ENCODE measurements around the gene CRYZ.
"Not testable (repeated sequence)": the region's sequence is repeated elsewhere in the genome, so short reads cannot be mapped to it uniquely, and the experiment has no call there.

CRYZ gene, protein sequence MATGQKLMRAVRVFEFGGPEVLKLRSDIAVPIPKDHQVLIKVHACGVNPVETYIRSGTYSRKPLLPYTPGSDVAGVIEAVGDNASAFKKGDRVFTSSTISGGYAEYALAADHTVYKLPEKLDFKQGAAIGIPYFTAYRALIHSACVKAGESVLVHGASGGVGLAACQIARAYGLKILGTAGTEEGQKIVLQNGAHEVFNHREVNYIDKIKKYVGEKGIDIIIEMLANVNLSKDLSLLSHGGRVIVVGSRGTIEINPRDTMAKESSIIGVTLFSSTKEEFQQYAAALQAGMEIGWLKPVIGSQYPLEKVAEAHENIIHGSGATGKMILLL

DNA sequence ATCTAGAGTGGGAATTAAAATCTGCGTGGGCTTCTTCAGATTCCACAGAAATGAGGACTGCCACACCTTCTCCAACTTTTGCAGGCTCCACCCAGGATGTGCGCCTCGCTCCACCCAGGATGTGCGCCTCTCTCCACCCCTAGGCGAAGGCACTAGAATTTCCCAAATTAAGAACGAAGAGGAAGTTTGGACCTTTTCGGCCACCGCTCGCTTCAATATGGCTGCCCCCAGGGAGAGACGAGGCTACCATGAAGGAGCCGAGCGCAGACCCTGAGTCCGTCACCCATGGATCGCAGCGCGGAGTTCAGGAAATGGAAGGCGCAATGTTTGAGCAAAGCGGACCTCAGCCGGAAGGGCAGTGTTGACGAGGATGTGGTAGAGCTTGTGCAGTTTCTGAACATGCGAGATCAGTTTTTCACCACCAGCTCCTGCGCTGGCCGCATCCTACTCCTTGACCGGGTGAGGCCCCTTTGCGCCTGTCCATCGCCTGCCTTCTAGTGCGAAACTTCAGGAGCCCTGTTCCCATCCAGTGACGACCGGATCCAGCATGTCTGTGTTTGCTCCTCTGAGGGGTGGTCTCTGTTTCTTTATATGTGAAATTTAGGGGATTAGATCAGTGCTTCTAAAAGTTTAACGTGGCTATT lies at the start of gene CRYZ, which contains the start of gene TYW3:
TSS of gene CRYZ (minus strand) at position 91 of the 644 bp plus-strand sequence. CDS start 8,229 bp downstream, outside the sequence.
TSS of gene TYW3 (plus strand) at position 193 of the 644 bp plus-strand sequence. CDS start at position 286, 93 bp downstream.
- no peaks in the 10 kb centered on the region for H3K27me3 Mint-ChIP-seq (ENCODE audit: low read depth)
- peak; percentile 82 for DNase-seq (ENCODE audit: low spot score)
- peaks cover 31% of the 10 kb centered on the region for H3K4me1 Mint-ChIP-seq (ENCODE audit: low read depth)
- H3K4me3 Mint-ChIP-seq = peak within 1 kb of the TSS; percentile 91
- H3K27ac Mint-ChIP-seq = peak within 1 kb of the TSS; percentile 98
- H3K9me3 Mint-ChIP-seq = no peaks in the 10 kb centered on the region
- H3K36me3 Mint-ChIP-seq (ENCODE audit: low read depth) = peaks cover 13% of the 10 kb centered on the region

DNA sequence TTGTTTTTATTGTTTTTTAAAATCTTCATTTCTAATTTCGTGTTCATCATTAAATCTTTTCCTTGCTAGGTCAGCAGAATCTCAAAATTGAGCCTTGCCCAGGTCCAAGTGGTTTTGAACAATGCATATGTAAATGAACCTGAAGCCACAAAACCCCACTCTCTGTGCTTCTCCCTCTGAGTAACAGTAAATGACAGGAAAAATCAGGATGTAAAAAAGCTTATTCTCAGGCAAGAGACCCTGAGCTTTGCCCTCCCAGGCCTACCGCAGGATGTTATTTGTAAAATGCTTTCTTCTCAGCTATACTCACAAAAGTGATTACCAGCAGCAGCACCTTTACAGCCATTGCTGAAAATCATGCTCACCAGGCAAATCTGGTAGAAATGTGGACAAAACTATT lies 47.7 kb upstream of the CRYZ start:
- Mint-ChIP-seq H3K36me3 (ENCODE audit: low read depth) (no peaks in the 10 kb centered on the region), H3K4me1 (ENCODE audit: low read depth) (no peaks in the 10 kb centered on the region), H3K4me3 (no peak overlapping the region), H3K27ac (no peak overlapping the region), H3K9me3 (no peaks in the 10 kb centered on the region), H3K27me3 (ENCODE audit: low read depth) (peaks cover 7% of the 10 kb centered on the region)
- no peak for DNase-seq (ENCODE audit: low spot score)

DNA sequence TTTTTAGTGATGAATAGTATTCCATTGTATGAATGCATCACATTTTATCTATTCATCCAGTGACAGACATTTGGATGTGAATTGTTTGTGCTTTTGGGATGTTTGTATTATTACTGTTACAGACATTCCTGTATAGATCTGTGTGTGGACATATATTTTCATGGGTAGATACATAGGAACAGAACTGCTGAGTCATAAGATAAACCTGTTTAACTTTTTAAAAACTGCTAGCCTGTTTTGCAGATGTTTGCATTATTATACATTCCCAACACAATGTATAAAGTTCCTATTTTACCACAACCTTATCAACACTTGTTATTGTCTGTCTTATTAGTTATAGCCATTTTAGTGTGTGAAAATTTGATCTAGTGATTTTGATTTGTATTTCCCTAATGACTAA lies 46.9 kb upstream of the CRYZ start:
- Mint-ChIP-seq H3K4me1 (ENCODE audit: low read depth) (no peaks in the 10 kb centered on the region), H3K9me3 (no peaks in the 10 kb centered on the region), H3K27me3 (ENCODE audit: low read depth) (peaks cover 7% of the 10 kb centered on the region), H3K4me3 (no peak overlapping the region), H3K27ac (no peak overlapping the region), H3K36me3 (ENCODE audit: low read depth) (no peaks in the 10 kb centered on the region)
- no peak for DNase-seq (ENCODE audit: low spot score)

DNA sequence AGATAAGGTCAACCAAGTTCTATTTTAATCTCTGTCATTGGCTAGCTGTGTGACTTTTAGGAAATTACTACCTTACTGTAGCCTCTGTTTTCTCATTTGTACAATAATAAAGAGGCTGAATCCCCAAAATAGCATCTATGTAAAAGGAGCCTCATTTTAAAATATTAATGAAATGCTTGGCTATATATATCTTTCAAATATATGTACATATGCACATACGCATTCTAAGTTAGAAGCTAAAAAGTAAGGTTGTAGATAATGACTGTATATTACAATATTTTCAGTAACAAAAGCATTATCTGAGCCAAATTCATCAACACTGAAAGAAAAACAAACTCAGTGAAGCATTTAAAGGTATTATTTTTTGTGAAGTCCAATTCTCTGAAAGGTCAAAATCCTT lies 44.7 kb upstream of the CRYZ start:
- Mint-ChIP-seq H3K27me3 (ENCODE audit: low read depth) (peaks cover 12% of the 10 kb centered on the region), H3K4me3 (no peak overlapping the region), H3K36me3 (ENCODE audit: low read depth) (no peaks in the 10 kb centered on the region), H3K4me1 (ENCODE audit: low read depth) (no peaks in the 10 kb centered on the region), H3K9me3 (no peaks in the 10 kb centered on the region), H3K27ac (no peak overlapping the region)
- DNase-seq (ENCODE audit: low spot score) = no peak

DNA sequence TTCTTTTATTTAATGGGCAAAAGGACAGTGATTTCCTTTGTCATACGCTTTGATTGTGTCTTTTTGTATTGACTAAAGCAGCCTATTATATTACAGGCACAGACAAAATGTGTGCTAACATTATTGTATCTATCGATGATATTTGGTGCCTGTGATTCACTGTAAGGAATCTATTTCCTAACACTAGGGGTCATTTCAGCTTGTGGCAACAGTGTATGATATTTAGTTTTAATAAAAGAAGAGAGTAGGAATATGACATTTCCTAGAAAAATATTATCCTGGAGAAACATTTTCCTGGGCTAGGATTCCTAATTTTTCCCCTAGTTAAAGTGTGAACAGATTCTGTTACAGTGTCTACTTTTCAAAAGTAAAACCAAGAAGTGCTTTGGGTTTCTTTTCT lies 42.9 kb upstream of the CRYZ start:
- no peak for DNase-seq (ENCODE audit: low spot score)
- H3K36me3 Mint-ChIP-seq (ENCODE audit: low read depth) = no peaks in the 10 kb centered on the region
- H3K9me3 Mint-ChIP-seq = no peaks in the 10 kb centered on the region
- H3K27ac Mint-ChIP-seq = no peak overlapping the region
- H3K27me3 Mint-ChIP-seq (ENCODE audit: low read depth) = peaks cover 12% of the 10 kb centered on the region
- H3K4me3 Mint-ChIP-seq = no peak overlapping the region
- H3K4me1 Mint-ChIP-seq (ENCODE audit: low read depth) = no peaks in the 10 kb centered on the region

DNA sequence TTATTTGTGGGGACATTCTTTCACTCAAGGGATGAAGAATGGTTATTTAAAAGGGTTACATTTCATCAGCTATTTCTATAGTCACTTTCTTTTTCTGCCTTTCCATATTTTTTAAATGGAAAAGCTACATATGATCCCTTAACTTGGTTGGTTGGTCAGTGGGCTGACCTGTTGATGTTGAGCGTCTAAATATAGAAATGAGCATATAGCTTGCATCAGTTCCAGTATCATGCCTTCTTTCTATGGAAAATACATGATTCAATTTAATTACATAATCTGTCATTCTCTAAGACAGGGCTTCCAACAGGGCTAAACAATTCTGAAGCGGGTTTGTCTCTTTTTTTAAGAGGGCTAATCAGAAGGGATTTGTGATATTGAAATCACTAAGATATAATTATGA lies 40.7 kb upstream of the CRYZ start:
- no peak for DNase-seq (ENCODE audit: low spot score)
- no peaks in the 10 kb centered on the region for H3K9me3 Mint-ChIP-seq
- no peaks in the 10 kb centered on the region for H3K4me1 Mint-ChIP-seq (ENCODE audit: low read depth)
- H3K4me3 Mint-ChIP-seq = no peak overlapping the region
- H3K36me3 Mint-ChIP-seq (ENCODE audit: low read depth) = no peaks in the 10 kb centered on the region
- H3K27ac Mint-ChIP-seq = no peak overlapping the region
- H3K27me3 Mint-ChIP-seq (ENCODE audit: low read depth) = peaks cover 10% of the 10 kb centered on the region

DNA sequence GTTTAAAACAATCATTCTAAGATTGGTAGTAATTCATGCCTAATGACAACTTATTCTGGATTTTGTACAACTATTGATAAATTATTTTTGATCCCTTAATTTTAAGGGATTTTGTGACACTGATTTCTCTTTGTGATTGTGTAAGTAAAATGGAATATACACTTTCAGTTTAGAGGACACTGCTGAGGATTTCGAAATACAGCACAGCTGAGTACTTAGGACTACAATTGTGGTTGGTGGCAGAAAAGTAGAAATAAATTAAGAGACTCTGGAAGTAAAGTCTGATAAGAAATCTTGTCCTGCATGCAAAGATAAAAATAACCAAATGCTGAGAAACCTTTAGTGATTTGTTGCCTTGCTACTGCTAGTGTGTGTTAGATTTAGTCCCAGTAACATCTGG lies 40.1 kb upstream of the CRYZ start:
- Mint-ChIP-seq H3K4me3 (no peak overlapping the region), H3K27me3 (ENCODE audit: low read depth) (peaks cover 5% of the 10 kb centered on the region), H3K27ac (no peak overlapping the region), H3K4me1 (ENCODE audit: low read depth) (no peaks in the 10 kb centered on the region), H3K9me3 (no peaks in the 10 kb centered on the region), H3K36me3 (ENCODE audit: low read depth) (no peaks in the 10 kb centered on the region)
- DNase-seq (ENCODE audit: low spot score) = no peak

DNA sequence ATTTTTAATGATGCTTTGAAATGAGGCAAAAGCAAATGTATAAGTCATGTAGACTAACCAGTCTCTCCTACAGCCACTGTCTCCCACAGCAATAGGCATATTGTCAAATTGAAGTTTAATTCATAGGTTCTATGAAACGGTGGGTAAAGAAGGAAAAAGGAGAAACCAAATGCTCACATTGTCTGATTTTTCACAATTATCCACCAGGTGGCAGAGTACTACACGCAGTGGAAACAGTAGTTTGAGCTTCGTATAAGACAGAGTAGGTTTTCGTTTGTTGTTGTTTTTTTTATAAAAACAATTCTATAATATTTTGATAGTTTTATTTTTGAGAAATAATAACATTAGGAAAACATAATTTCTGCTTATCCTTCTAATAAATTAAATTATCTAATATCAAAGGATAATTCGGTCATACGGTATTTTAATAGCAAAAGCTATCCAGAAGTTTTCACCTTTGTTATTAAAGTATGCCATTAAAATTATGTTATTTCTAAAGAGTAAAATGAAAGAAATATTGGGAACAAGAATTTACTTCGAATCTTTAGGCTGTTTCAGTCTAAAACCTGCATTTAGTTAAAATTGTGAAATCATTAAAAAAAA lies 39.2 kb upstream of the CRYZ start:
- H3K9me3 Mint-ChIP-seq = no peaks in the 10 kb centered on the region
- no peak overlapping the region for H3K4me3 Mint-ChIP-seq
- H3K36me3 Mint-ChIP-seq (ENCODE audit: low read depth) = no peaks in the 10 kb centered on the region
- H3K27me3 Mint-ChIP-seq (ENCODE audit: low read depth) = peaks cover 5% of the 10 kb centered on the region
- no peak overlapping the region for H3K27ac Mint-ChIP-seq
- no peaks in the 10 kb centered on the region for H3K4me1 Mint-ChIP-seq (ENCODE audit: low read depth)
- no peak for DNase-seq (ENCODE audit: low spot score)

DNA sequence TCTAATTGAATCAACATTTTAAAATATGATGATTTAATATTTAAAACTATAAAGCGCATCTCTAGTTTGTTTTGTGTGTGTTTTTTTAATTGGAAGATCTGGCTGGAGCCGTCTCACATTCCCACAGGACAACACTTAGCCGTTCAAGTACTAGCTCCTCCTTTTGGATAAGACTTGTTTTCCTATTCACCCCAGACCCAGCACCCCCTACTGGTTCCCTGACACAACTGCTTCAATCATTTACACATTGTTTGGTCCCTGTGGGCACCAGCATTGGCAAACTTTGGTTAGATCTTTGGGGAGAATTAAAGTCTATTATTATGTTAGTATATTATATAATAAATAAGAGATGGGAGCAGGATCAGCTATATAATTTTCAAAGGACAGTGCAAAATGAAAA lies 34.6 kb upstream of the CRYZ start:
- H3K4me1 Mint-ChIP-seq (ENCODE audit: low read depth) = peaks cover 4% of the 10 kb centered on the region
- H3K27ac Mint-ChIP-seq = no peak overlapping the region
- DNase-seq (ENCODE audit: low spot score) = no peak
- no peak overlapping the region for H3K4me3 Mint-ChIP-seq
- no peaks in the 10 kb centered on the region for H3K9me3 Mint-ChIP-seq
- no peaks in the 10 kb centered on the region for H3K27me3 Mint-ChIP-seq (ENCODE audit: low read depth)
- H3K36me3 Mint-ChIP-seq (ENCODE audit: low read depth) = peaks cover 10% of the 10 kb centered on the region

DNA sequence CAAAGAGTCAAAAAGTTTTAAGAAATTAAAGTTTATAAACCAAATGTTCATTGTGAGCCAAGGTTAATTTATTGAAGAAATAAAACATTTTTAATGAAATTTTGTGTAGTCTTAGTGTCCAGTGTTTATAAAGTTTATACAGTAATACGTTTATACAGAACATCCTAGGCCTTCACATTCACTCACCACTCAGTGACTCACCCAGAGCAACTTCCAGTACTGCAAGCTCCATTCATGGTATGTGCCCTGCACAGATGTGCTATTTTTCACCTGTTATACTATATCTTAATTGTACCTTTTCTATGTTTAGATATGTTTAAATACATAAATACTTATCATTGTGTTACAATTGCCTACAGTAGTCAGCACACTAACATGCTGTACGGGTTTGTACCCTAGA lies 33.7 kb upstream of the CRYZ start:
- no peaks in the 10 kb centered on the region for H3K9me3 Mint-ChIP-seq
- peaks cover 4% of the 10 kb centered on the region for H3K4me1 Mint-ChIP-seq (ENCODE audit: low read depth)
- no peak overlapping the region for H3K27ac Mint-ChIP-seq
- H3K4me3 Mint-ChIP-seq = no peak overlapping the region
- no peaks in the 10 kb centered on the region for H3K27me3 Mint-ChIP-seq (ENCODE audit: low read depth)
- DNase-seq (ENCODE audit: low spot score) = no peak
- H3K36me3 Mint-ChIP-seq (ENCODE audit: low read depth) = peaks cover 15% of the 10 kb centered on the region

DNA sequence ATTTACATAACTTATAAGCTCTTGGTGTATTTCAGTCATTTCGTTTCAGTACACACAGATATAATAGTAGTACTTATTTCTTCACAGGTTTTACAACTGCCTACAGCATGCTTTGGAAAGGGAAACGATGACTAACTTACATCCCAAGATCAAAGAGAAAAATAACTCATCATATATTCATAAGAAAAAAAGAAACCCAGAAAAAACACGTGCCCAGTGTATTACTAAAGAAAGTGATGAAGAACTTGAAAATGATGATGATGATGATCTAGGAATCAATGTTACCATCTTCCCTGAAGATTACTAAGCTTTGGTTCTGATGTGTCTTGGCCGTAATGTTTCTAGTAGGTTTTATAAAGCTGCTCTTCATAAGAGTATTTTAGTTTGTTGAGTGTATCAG lies 31.0 kb upstream of the CRYZ start:
- no peak for DNase-seq (ENCODE audit: low spot score)
- H3K9me3 Mint-ChIP-seq = no peaks in the 10 kb centered on the region
- peaks cover 4% of the 10 kb centered on the region for H3K4me1 Mint-ChIP-seq (ENCODE audit: low read depth)
- H3K4me3 Mint-ChIP-seq = no peak overlapping the region
- no peak overlapping the region for H3K27ac Mint-ChIP-seq
- peaks cover 36% of the 10 kb centered on the region for H3K36me3 Mint-ChIP-seq (ENCODE audit: low read depth)
- H3K27me3 Mint-ChIP-seq (ENCODE audit: low read depth) = no peaks in the 10 kb centered on the region

DNA sequence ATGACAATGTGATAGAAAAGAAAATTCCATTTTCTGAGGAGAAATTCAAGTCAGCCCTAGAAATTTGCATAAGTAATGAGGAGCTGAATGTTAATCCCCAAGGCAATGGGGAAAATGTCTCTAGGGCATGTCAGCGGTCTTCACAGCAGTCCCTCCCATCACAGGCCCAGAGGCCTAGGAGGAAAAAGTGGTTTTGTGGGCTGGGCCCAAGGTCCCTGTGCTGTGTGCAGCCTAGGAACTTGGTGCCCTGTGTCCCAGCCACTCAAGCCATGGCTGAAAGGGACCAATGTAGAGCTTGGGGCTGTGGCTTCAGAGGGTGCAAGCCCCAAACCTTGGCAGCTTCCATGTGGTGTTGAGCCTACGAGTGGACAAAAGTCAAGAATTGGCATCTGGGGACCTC lies 23.8 kb upstream of the CRYZ start:
- not testable (repeated sequence) for DNase-seq (ENCODE audit: low spot score); H3K4me1 Mint-ChIP-seq (ENCODE audit: low read depth); H3K27me3 Mint-ChIP-seq (ENCODE audit: low read depth); H3K27ac Mint-ChIP-seq; H3K4me3 Mint-ChIP-seq
- H3K9me3 Mint-ChIP-seq = peaks cover 20% of the 10 kb centered on the region
- H3K36me3 Mint-ChIP-seq (ENCODE audit: low read depth) = peaks cover 79% of the 10 kb centered on the region

DNA sequence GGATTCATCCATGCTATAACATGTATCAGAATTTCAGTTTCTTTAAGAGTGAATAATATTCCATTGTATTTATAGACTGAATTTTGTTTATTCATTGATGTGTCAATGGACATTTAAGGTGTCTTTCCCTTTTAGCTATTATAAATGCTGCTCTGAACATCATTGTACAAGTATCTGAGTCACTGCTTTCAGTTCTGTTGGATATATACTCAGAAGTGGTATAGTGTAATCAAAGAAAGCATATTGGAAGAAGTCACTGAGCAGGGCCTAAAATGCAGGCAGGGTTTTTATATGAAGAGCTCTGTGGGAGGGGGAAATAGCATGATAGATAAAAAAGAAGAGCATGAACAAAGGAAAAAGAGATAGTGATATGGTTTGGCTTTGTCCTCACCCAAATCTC lies 22.6 kb upstream of the CRYZ start:
- DNase-seq (ENCODE audit: low spot score) = no peak
- Mint-ChIP-seq H3K27ac (no peak overlapping the region), H3K4me3 (no peak overlapping the region), H3K27me3 (ENCODE audit: low read depth) (no peaks in the 10 kb centered on the region), H3K9me3 (peaks cover 20% of the 10 kb centered on the region), H3K36me3 (ENCODE audit: low read depth) (peaks cover 78% of the 10 kb centered on the region), H3K4me1 (ENCODE audit: low read depth) (no peaks in the 10 kb centered on the region)

DNA sequence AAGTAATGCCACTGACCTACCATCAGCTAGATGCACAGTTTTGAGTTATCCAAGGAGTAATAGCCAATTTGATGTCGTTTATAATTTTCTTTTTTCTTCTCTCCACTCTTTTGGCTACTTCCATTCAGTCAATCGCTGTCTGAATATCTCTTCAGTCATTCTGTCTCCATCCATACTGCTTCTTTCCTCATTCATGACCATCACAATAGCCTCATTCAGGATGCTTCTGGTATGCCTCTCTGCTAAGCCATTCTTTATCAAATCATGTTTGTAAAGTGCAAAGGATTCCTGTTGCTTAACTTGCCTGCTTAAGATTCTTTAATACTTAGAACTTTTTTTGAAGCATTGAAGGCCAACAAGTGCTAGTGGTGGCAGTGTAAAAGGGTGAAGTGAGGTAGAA lies 20.3 kb upstream of the CRYZ start:
- H3K27me3 Mint-ChIP-seq (ENCODE audit: low read depth) = no peaks in the 10 kb centered on the region
- H3K36me3 Mint-ChIP-seq (ENCODE audit: low read depth) = peaks cover 64% of the 10 kb centered on the region
- no peaks in the 10 kb centered on the region for H3K4me1 Mint-ChIP-seq (ENCODE audit: low read depth)
- H3K4me3 Mint-ChIP-seq = no peak overlapping the region
- DNase-seq (ENCODE audit: low spot score) = no peak
- peaks cover 19% of the 10 kb centered on the region for H3K9me3 Mint-ChIP-seq
- H3K27ac Mint-ChIP-seq = no peak overlapping the region
